ENCODE results near the gene PCBD1.

DNA sequence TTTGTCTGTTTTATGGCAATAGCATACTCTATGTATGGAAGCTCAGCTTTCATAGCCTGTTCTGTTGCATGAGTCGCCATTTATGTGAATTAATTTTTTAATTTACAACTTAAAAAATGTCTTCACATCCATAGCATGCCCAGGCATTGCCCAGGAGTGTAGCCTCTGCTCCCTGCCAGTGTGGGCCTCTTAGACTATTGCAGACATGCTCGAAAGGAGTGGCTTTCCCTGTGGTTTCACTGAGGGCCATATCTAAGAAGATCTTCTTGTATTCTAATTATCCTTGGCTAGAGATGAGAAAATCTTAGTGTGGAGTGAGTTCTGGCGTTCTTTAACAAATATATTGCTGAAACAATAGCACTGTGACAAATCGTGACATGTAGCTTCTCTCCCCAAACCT, 35.3 kb downstream of the PCBD1 start:
- TF ChIP-seq, protein P1, sequence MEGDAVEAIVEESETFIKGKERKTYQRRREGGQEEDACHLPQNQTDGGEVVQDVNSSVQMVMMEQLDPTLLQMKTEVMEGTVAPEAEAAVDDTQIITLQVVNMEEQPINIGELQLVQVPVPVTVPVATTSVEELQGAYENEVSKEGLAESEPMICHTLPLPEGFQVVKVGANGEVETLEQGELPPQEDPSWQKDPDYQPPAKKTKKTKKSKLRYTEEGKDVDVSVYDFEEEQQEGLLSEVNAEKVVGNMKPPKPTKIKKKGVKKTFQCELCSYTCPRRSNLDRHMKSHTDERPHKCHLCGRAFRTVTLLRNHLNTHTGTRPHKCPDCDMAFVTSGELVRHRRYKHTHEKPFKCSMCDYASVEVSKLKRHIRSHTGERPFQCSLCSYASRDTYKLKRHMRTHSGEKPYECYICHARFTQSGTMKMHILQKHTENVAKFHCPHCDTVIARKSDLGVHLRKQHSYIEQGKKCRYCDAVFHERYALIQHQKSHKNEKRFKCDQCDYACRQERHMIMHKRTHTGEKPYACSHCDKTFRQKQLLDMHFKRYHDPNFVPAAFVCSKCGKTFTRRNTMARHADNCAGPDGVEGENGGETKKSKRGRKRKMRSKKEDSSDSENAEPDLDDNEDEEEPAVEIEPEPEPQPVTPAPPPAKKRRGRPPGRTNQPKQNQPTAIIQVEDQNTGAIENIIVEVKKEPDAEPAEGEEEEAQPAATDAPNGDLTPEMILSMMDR (IDR thresholded peaks at IDR 0.05; ENCODE audit: borderline replicate concordance, extremely low read depth, low read length, poor library complexity, severe bottlenecking) = no peak
- TF ChIP-seq EZH2 (IDR thresholded peaks at IDR 0.05; ENCODE audit: borderline replicate concordance, low read depth, low read length, severe bottlenecking) = no peak

Measured in DND-41 (cell line).